Breast epithelium (tissue), 4 donors: ENCODE data around the gene CFAP65. TPM values are rescaled to one million over a fixed set of nuclear protein-coding genes. Genes with fewer than 3 reads are reported as not detected.

Source experiments
- DNase-seq, 2 donors: peaks; one replicate each; pipeline ENCODE4 v3.0.0-alpha.2; 2019; ENCODE audit warnings: low spot score in 2 of 2
- H3K27ac ChIP-seq, 2 donors: fragments of 200-600 bp; sonication (generic) in 1 of 2; one replicate each; pipeline ENCODE4 v1.5.1; 2016 to 2019; ENCODE audit warnings: mild to moderate bottlenecking in 1 of 2
- H3K27me3 ChIP-seq, 2 donors: fragments of 200-600 bp; sonication (generic) in 1 of 2; one replicate each; pipeline versions ENCODE4 v1.5.1 to v1.6.0; 2017 to 2019; ENCODE audit warnings: control low read depth in 1 of 2, mild to moderate bottlenecking in 1 of 2
- H3K36me3 ChIP-seq: fragments of 200-600 bp; one replicate; pipeline ENCODE4 v1.5.1; 2019
- H3K4me1 ChIP-seq, 2 donors: fragments of 200-600 bp; sonication (generic); one replicate each; pipeline ENCODE4 v1.5.1; 2016 to 2019; ENCODE audit warnings: control low read depth in 1 of 2
- H3K4me3 ChIP-seq, 3 donors: fragments of 200-600 bp; sonication (generic); 1 replicate in 2 of 3; 2 replicates in 1 of 3; pipeline ENCODE4 v1.5.1; 2016 to 2019; ENCODE audit warnings: mild to moderate bottlenecking in 3 of 3, moderate library complexity in 2 of 3
- H3K9me3 ChIP-seq, 2 donors: fragments of 200-600 bp; sonication (generic) in 1 of 2; one replicate each; pipeline ENCODE4 v1.5.1; 2016 to 2019; ENCODE audit warnings: control low read depth in 1 of 2
- POLR2A ChIP-seq: fragments of 450-650 bp; IDR thresholded peaks from one replicate; pipeline ENCODE4 v1.6.1; 2016; ENCODE audit warnings: antibody characterized with exemption, mild to moderate bottlenecking, moderate library complexity
- POLR2AphosphoS5 ChIP-seq, 3 donors: sonication (generic); formaldehyde crosslinking; IDR thresholded peaks; one replicate each; pipeline ENCODE4 v1.6.1; 2017; ENCODE audit warnings: antibody characterized with exemption in 3 of 3
- intact Hi-C: fragments of 100-400 bp; cut with DNase I; formaldehyde crosslinking; loops from one replicate; pipeline ENCODE4 v1.15.1; 2023; ENCODE audit warnings: low total_unique reads
- total RNA-seq, 3 donors: library from RNA; depleted of rRNA; stranded (reverse); fragments of >200 nt; gene quantifications; one replicate each; pipeline ENCODE4 v1.1.0, GENCODE V29; 2016
- TF ChIP-seq, protein P1 (sequence below), 3 donors: fragments of 450-650 bp; IDR thresholded peaks; one replicate each; pipeline ENCODE4 v1.5.1; 2016 to 2017; ENCODE audit warnings: antibody characterized with exemption in 3 of 3, mild to moderate bottlenecking in 3 of 3, moderate library complexity in 3 of 3

The CFAP65 gene
- total RNA-seq, 3 donors from 2014 or later = 0.33 TPM; not detected in 2

GRCh38 chr2:219030177-219030940, 11.0 kb downstream of the CFAP65 start:
- TF ChIP-seq POLR2AphosphoS5 (IDR thresholded peaks at IDR 0.05) = no peak
- TF ChIP-seq POLR2A = no peak
- TF ChIP-seq, protein P1, sequence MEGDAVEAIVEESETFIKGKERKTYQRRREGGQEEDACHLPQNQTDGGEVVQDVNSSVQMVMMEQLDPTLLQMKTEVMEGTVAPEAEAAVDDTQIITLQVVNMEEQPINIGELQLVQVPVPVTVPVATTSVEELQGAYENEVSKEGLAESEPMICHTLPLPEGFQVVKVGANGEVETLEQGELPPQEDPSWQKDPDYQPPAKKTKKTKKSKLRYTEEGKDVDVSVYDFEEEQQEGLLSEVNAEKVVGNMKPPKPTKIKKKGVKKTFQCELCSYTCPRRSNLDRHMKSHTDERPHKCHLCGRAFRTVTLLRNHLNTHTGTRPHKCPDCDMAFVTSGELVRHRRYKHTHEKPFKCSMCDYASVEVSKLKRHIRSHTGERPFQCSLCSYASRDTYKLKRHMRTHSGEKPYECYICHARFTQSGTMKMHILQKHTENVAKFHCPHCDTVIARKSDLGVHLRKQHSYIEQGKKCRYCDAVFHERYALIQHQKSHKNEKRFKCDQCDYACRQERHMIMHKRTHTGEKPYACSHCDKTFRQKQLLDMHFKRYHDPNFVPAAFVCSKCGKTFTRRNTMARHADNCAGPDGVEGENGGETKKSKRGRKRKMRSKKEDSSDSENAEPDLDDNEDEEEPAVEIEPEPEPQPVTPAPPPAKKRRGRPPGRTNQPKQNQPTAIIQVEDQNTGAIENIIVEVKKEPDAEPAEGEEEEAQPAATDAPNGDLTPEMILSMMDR (IDR thresholded peaks at IDR 0.05) = no peak
- intact Hi-C loops = no loop called here
- Histone ChIP-seq H3K36me3 (no peaks in the 10 kb centered on the region), H3K9me3 (no peaks in the 10 kb centered on the region), H3K27ac (no peak overlapping the region), H3K4me3 (no peak overlapping the region), H3K4me1 (no peaks in the 10 kb centered on the region), H3K27me3 (peaks cover 0 to 30% of the 10 kb centered on the region in 2 donors)
- no peak for DNase-seq

DNA sequence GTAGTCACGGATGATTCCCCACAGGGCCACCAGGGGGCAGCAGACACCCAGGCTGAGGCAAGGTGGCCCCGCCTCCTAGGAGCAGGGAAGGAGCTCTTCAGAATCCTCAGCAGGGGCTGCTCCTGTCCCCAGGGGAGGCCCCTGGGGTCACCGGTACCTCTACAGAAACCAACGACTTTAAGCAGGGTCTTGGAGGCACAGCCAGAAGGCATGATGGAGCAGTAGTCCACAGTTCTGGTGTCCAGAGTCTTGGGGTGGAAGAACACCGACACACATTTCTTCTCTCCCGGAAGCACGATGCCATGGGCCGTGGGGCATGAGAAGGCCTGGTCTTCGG, 11.5 kb downstream of the CFAP65 start:
- H3K4me3 ChIP-seq = no peak overlapping the region
- peak; percentile 69 to 82 for DNase-seq
- H3K27ac ChIP-seq = no peak overlapping the region
- no peaks in the 10 kb centered on the region for H3K9me3 ChIP-seq
- peaks cover 0 to 30% of the 10 kb centered on the region in 2 donors for H3K27me3 ChIP-seq
- no peaks in the 10 kb centered on the region for H3K4me1 ChIP-seq
- TF ChIP-seq POLR2A = no peak
- TF ChIP-seq, protein P1 (IDR thresholded peaks at IDR 0.05) = peak; percentile 79 to 92 (median 90)
- intact Hi-C loops = loop anchor here (10.0 kb wide), 1 partner anchor 115 kb away; no protein-coding TSS in a partner anchor
- H3K36me3 ChIP-seq = no peaks in the 10 kb centered on the region

GRCh38 chr2:219028996-219029828, 12.1 kb downstream of the CFAP65 start:
- Histone ChIP-seq H3K27ac (no peak overlapping the region), H3K9me3 (no peaks in the 10 kb centered on the region), H3K4me1 (no peaks in the 10 kb centered on the region), H3K27me3 (peaks cover 0 to 30% of the 10 kb centered on the region in 2 donors), H3K36me3 (no peaks in the 10 kb centered on the region), H3K4me3 (no peak overlapping the region)
- intact Hi-C loops = loop anchor here (10.0 kb wide), 1 partner anchor 116 kb away; no protein-coding TSS in a partner anchor
- TF ChIP-seq POLR2A = no peak
- TF ChIP-seq POLR2AphosphoS5 (IDR thresholded peaks at IDR 0.05) = no peak
- TF ChIP-seq, protein P1 (IDR thresholded peaks at IDR 0.05) = no peak
- DNase-seq = no peak

- Histone ChIP-seq H3K4me3 (no peak overlapping the region), H3K4me1 (no peaks in the 10 kb centered on the region), H3K36me3 (no peaks in the 10 kb centered on the region), H3K9me3 (no peaks in the 10 kb centered on the region), H3K27me3 (peaks cover 0 to 30% of the 10 kb centered on the region in 2 donors), H3K27ac (no peak overlapping the region)
- TF ChIP-seq, protein P1 (IDR thresholded peaks at IDR 0.05) = no peak
- TF ChIP-seq POLR2AphosphoS5 (IDR thresholded peaks at IDR 0.05) (no peak), POLR2A (no peak)
- DNase-seq = no peak
- intact Hi-C loops = loop anchor here (10.0 kb wide), 1 partner anchor 117 kb away; no protein-coding TSS in a partner anchor
Measured at GRCh38 chr2:219028141-219028540, 13.2 kb downstream of the CFAP65 start.
